Body of pancreas (tissue), 4 donors: ENCODE measurements around the gene GOLGA3.

Experiments
- POLR2A ChIP-seq, 3 donors: fragments of 450-650 bp; IDR thresholded peaks; one replicate each; pipeline ENCODE4 v1.6.1; 2016; ENCODE audit warnings: antibody characterized with exemption in 3 of 3, mild to moderate bottlenecking in 2 of 3
- TF ChIP-seq, protein P1 (sequence below), 7 experiments: fragments of 450-650 bp in 4 of 7; fragments of 200-600 bp in 3 of 7; sonication (generic) in 3 of 7; IDR thresholded peaks; one replicate each; pipeline ENCODE4 v1.5.1; 2016 to 2019; ENCODE audit warnings: antibody characterized with exemption in 7 of 7

DNA sequence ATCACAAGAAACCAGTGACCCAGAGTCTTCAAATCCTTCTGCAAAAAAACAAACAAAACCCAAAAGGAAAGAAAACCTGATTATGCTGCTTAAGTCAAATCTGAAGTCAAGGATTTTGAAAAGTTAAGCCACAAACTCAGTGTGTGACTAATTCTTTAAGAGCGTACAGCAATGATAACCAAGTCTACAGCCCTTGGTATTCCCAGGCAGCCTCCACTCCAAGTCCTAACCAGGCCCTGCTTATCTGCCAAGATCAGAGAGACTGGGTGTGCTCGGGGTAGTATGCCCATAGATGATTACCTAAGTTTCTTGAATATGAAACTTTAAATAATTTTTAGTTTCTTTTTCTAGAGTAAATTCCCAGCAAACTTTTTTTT is 104.9 kb downstream of the GOLGA3 start:
- TF ChIP-seq, protein P1, sequence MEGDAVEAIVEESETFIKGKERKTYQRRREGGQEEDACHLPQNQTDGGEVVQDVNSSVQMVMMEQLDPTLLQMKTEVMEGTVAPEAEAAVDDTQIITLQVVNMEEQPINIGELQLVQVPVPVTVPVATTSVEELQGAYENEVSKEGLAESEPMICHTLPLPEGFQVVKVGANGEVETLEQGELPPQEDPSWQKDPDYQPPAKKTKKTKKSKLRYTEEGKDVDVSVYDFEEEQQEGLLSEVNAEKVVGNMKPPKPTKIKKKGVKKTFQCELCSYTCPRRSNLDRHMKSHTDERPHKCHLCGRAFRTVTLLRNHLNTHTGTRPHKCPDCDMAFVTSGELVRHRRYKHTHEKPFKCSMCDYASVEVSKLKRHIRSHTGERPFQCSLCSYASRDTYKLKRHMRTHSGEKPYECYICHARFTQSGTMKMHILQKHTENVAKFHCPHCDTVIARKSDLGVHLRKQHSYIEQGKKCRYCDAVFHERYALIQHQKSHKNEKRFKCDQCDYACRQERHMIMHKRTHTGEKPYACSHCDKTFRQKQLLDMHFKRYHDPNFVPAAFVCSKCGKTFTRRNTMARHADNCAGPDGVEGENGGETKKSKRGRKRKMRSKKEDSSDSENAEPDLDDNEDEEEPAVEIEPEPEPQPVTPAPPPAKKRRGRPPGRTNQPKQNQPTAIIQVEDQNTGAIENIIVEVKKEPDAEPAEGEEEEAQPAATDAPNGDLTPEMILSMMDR (IDR thresholded peaks at IDR 0.05): no peak
- no peak for TF ChIP-seq POLR2A (IDR thresholded peaks at IDR 0.05)
